ENCODE data around the gene TEX22.

TEX22 gene

DNA sequence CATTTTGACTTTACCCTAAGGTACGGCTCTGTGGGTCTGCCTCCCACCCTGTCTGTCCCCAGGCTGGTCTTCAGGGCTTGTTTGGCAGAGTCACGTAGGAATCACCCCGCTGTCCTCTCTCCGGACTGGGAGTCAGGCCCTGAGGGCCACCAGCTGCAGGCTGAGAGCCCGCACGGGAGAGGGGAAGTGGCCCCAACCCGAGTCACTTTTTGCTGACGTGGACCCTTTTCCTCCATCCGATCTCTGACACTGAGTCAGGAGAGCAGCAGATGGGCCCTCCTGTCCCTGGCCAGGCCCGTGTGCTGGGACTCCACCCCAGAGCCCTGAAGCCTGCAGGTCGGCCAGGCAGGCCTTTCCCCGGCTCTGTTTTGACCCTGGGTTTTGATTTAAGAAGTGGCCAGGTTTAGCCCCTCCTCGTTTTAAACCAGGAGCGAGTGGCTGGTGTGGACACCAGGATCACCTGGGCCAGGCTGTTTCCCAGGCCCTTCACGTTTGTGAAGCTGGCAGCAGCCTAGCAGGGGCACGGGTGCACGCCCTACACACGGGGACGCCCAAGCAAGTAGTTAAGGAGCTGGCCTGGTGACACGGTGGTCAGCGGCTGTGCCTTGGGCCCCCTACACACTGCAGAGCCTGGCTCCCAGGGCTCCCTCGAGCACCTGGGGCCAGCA is 12.5 kb upstream of the TEX22 start:
- no peak for DNase-seq

GRCh38 chr14:105386581-105387529 is 11.5 kb upstream of the TEX22 start:
- no peak for DNase-seq

DNA sequence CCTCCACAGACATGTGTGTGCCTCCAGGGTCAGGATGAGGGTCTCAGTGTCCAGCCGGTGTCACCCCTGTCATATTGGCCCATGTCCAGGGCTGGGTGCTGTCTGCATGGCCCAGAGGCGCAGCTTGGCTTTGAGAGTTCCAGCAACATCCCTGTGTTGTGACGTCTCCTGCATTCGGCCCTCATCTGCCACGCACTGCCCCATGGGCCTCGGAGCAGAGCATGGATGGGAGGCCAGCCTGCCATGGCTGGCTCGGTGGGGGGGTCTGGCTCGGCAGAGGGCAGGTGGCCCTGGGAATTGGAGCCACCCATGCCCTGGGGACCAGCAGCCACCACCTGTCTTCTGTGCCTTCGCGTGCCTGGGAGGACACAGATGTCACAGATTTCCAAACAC is 10.8 kb upstream of the TEX22 start:
- DNase-seq = no peak

DNA sequence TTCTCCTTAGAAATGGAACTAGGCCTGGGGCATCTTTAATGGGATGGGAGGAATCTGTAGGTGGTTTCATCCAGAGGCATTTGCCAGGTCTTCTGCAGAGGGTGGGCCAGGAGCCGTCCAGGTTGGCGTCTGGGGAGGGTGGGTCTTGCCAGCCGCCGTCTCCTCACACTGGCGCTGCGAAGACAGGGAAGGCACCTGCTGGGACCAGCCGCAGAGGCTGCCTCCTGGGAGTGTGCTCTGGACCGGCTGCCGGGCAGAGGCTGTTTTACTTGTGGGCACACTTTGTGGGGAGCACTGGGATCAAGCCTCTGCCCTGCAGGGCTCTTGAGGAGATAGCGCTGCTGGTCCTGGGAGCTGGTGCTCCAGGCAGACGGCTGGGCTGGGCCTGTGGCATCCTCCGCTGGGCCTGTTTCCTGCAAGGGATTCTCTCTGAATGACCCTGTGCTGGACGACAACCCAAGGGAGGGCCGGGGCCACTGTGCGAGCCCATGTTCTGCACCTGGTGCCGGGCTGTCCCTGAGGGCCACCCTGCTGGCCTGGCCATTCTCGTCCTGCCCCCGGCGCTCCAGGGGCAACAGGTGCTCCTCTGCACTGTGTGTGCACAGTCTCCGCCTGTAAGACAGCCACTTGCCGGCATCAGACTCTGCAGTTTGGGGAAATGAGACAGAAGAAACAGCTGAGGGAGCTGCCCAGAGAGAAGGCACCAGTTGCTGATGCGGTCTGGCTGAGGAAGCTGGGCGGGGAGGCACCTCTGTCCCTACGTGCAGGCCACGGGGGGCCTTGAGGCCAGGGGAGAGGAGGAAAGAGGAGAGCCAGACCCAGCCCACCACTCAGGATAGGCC is 10.0 kb upstream of the TEX22 start:
- no peak for DNase-seq

DNA sequence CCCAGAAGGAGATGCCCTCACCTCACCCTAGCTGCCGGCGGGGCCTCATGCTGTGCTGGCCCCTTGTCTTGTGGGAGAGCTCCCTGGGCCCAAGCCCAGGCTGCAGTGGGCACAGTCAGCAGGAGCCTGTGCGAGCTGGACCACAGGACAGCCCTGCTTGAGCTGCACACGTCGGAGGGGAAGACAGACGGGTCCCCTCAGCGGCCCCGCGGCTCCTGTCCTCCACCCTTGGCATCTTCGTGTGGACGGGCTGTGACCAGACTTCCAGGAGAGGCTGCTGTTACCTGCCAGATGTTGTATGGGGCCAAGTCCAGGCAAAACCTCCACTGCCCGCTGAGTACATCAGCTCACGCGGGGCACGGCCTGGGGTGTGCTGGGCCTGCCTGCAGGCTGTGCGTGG is 9.4 kb upstream of the TEX22 start:
- DNase-seq = no peak

DNA sequence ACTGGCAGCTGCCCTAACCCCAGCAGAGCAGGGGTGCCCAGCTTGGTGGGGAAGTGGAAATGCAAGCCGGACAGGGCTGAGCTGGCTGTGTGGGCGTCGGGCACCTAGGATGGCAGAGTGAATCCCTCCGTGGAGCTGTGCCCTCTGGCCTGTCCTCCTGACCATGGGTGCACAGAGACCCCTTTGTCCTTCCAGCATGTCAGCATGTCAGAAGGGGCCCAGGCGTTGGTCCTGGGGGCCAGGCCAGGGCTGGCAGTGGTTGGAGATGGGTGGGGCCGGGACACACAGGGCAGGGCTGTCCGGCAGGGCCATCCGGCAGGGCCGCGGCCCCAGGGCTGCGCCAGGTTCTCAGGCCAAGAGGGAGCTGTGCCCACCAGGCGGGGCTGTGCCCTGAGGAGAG is 8.8 kb upstream of the TEX22 start:
- DNase-seq = no peak

GRCh38 chr14:105389976-105390848 is 8.1 kb upstream of the TEX22 start:
- DNase-seq = no peak

GRCh38 chr14:105390849-105391500 is 7.4 kb upstream of the TEX22 start:
- DNase-seq = no peak

DNA sequence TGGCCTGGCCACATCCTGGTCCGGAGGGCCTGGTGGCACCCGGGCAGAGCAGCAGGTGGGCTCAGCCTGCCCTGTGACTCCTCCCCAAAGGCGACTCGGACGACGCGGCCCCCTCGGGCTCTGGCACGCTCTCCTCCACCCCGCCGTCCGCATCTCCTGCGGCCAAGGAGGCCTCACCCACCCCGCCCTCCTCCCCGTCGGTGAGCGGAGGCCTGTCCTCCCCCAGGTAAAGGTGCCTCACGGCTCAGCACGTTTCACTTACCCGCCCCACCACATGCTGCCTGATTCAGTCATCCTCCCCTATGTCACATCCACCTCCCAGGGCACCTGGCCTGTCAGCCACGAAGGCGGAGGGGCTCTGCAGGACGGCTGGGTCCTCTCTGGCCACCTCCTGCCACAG is 6.8 kb upstream of the TEX22 start:
- no peak for DNase-seq

DNA sequence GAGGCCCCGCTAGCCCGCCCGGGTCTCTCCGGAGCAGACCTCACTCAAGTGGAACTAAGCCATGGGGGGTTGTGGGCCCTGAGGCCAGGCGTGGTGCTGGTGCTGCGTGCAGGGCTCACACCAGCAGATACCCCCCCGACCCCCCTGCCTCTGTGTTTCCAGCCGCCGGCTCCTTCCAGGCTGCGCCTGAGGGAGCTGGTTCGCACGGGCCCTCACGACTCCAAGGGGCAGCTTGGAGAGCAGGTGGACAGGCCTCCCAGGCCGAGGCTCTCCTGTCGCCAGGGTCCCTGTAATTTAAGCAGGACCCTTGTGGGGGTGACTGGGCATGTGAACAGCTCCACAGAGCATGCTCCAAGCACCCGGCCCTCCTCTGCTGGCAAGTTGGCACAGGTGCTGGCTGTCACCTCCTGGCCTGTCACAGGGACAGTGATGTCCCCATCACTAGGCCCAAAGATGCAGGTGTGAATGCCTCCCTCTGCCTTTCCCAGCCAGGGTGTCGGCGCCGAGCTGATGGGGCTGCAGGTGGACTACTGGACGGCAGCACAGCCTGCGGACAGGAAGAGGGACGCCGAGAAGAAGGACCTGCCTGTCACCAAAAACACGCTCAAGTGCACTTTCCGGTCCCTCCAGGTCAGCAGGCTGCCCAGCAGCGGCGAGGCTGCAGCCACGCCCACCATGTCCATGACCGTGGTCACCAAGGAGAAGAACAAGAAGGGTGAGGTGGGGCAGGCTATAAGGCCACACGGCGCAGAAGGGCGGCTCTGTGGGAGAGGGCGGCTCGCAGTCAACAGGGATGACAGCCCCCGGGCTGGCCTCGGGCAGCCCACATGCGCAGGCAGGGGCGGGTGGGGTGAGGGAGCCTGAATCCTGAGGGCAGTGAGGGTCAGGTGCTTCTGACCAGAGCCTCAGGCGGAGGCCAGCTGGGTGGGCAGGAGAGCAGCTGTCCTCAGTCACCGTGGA is 5.9 kb upstream of the TEX22 start:
- DNase-seq = no peak

GRCh38 chr14:105393151-105393550 is 5.2 kb upstream of the TEX22 start:
- DNase-seq = no peak

- DNase-seq = no peak
Observed at GRCh38 chr14:105394714-105395537, 3.4 kb upstream of the TEX22 start.

DNA sequence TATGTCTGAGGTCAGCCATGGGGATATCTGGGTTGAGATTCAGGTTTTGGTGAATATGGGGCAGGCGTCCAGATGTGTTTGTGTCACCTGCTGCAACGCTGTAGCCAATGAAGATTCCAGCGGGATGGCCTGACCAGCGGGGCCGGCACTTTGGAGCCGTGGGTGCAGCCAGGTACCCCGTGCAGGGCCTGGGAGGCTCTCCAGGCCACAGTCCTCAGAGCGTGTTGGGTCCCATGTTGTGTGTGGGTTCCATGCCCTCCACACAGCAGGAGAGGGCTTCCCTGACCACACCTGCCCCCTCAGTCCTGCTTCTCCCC is 2.8 kb upstream of the TEX22 start:
- DNase-seq = no peak

DNA sequence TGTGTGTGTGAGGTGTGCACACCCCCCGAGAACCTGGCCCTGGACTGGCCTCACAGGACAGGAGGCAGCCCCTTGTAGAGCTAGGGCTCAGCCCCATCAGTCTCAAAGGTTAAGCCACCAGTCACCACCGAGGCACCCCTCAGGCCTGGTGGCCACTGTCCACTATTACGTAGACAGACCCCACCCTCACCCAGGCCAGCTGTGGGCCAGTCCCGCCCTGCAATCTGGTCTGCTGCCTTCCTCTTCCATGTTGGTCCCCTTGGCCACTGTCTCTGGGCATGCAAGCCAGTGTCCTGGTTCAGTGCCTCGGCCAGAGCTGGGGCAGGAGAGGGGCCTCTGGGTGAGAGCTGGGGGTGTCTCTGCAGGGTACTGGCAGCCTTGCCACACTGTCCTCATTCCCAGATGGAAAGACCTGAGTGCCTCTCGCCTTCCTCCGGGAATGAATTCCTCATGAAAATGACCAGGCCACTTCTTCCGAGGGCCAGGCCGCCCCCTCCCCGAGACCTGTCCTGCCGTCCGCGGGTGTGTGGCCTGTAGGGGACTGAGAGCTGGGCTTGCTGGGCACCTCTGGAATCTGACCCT is 897 bp upstream of the TEX22 start:
- DNase-seq = no peak

DNA sequence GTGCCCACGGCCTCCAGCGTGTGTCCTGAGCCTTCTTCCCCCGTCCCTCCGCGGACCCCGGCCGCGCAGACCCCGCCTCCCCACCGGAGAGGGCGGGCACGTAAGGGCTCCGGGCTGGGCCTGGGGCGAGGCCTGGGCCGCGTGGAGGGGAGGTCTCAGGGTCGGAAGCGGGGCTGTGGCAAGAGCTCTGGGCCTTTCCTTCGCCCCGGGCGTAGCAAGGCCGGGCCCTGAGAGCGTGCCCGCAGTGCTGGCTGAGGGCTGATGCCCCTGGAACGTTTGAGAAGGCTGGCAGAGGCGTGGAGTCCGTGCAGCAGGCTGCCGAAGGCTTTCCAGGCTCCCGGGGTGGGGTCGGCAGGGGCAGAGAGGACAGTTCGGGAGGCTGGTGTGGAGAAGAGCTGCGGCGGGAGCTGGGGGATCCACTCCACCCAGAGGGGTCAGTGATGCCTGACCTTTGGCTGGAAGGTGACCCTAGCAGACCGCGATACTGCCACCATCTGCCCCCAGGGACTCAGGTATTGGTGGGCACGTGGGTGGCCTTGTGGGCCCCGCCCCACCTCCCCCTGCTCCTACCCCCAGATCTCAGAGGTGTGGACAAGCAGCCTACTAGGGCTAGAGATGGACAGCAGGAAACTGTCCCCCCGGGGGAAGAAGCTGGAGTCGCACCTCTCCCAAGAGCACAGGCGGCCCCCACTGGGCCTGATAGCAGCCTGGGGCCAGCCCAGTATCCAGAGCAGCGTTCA is 558 bp downstream of the TEX22 start:
- DNase-seq = no peak

DNA sequence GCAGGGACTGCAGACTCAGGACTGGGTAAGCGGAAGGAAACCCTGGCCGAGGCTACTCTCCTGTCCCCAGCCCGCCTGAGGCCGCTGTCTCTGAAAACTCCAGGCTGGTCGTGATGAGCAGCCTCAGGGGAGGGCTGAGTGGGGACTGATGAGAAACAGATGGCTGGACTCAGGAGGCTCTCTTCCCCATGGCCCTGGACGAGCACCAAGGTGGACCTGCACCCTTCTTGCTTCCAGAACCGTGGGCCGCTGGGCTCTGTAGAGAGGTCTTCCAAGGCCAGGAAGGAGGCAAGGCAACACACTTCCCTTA is 1.1 kb downstream of the TEX22 start:
- DNase-seq = no peak

DNA sequence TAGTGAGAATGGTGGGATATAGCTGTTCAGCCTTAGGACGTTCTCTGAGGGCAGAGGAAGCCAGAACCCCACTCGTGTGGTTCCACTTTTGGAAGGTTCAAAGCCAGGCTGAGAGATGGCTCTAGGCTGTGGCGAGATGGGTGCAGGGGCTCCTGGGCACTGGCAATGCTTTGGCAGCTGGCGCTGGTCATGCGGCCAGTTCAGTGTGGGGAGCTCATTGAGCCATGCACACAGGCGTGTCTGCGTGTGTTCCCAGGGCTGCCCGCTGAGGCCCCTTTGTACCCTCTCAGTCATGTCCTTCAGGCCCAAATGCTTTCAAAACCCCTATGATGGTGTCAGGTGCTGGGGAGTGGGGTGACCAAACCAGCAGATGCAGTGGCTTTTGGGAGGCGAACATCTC is 1.7 kb downstream of the TEX22 start:
- no peak for DNase-seq

- no peak for DNase-seq
Observed at GRCh38 chr14:105401699-105402098, 3.4 kb downstream of the TEX22 start.

DNA sequence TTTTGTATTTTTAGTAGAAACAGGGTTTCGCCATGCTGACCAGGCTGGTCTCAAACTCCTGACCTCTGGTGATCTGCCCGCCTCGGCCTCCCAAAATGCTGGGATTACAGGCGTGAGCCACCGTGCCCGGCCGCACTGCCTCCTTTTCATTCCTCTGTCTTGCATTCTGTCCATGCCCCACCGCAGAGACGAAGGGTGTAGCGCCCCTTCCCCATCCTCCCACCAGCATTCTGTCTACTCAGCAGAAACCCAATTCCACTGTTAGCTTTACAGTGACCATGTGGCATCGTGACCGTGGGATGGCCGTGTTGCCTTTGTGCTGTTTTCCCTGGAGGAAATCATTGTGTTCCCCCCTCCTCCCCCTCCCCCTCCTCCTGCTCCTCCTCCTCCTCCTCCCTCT is 10.3 kb downstream of the TEX22 start:
- DNase-seq = no peak
